ENCODE results near the gene PHLDA3.

The PHLDA3 gene

GRCh38 chr1:201422026-201422425 lies 47.0 kb downstream of the PHLDA3 start (continued):
- no peak for TF ChIP-seq ZNF311 (tag by site-specific recombination; IDR thresholded peaks at IDR 0.05; ENCODE audit: borderline replicate concordance)
- TF ChIP-seq ZBTB48 (tag by site-specific recombination; IDR thresholded peaks at IDR 0.05), result no peak
- no peak for TF ChIP-seq ZNF664 (tag by site-specific recombination; IDR thresholded peaks at IDR 0.05)

DNA sequence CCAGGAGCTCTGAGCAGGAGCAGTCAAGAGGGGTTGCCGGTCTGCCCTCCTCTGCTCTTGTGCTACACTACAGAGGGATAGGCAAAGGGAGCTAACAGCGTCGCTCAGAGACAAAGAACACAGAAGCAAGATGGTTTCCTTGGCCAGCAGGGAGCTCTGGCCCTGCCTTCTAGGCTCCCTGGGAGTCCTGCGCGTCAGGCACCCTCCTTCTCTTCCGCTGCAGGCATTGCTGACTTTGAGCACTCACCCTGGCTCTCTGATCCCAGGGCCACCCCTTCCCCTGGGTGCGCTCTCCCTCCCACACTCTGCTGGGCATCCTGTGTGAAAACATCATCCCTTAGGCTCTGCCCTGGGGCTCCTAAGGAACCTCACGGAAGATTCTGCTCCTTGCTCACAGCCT lies 47.9 kb downstream of the PHLDA3 start:
- TF ChIP-seq ZSCAN30 (tag by site-specific recombination; IDR thresholded peaks at IDR 0.05), result no peak
- TF ChIP-seq ZXDB (tag by site-specific recombination; IDR thresholded peaks at IDR 0.05), result no peak
- no peak for TF ChIP-seq ZNF518A (tag by site-specific recombination; conservative IDR thresholded peaks at IDR 0.05; ENCODE audit: low read depth)
- TF ChIP-seq OSR2 (tag by site-specific recombination; IDR thresholded peaks at IDR 0.05), result no peak
- TF ChIP-seq, protein P1, sequence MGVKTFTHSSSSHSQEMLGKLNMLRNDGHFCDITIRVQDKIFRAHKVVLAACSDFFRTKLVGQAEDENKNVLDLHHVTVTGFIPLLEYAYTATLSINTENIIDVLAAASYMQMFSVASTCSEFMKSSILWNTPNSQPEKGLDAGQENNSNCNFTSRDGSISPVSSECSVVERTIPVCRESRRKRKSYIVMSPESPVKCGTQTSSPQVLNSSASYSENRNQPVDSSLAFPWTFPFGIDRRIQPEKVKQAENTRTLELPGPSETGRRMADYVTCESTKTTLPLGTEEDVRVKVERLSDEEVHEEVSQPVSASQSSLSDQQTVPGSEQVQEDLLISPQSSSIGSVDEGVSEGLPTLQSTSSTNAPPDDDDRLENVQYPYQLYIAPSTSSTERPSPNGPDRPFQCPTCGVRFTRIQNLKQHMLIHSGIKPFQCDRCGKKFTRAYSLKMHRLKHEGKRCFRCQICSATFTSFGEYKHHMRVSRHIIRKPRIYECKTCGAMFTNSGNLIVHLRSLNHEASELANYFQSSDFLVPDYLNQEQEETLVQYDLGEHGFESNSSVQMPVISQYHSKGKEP (tag by site-specific recombination; IDR thresholded peaks at IDR 0.05), result no peak
- TF ChIP-seq, protein P2, sequence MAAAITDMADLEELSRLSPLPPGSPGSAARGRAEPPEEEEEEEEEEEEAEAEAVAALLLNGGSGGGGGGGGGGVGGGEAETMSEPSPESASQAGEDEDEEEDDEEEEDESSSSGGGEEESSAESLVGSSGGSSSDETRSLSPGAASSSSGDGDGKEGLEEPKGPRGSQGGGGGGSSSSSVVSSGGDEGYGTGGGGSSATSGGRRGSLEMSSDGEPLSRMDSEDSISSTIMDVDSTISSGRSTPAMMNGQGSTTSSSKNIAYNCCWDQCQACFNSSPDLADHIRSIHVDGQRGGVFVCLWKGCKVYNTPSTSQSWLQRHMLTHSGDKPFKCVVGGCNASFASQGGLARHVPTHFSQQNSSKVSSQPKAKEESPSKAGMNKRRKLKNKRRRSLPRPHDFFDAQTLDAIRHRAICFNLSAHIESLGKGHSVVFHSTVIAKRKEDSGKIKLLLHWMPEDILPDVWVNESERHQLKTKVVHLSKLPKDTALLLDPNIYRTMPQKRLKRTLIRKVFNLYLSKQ (tag by site-specific recombination; IDR thresholded peaks at IDR 0.05; ENCODE audit: borderline replicate concordance), result no peak
- ChIA-PET POLR2A (no interaction called here), CTCF (interaction anchor here (1.7 to 1.8 kb wide), 2 partner anchors 15 kb away, joined by 3 to 11 read pairs; no protein-coding TSS in a partner anchor)
- Histone ChIP-seq H3K27ac (ENCODE audit: extremely low read depth, low read depth, low read length) (no peak overlapping the region), H3K4me3 (ENCODE audit: low read depth, low read length) (no peak overlapping the region), H3K36me3 (ENCODE audit: control insufficient read depth in 2 of 2, insufficient read depth in 1 of 2, low read length in 2 of 2) (no peaks in the 10 kb centered on the region), H3K4me1 (ENCODE audit: control insufficient read depth, insufficient read depth, low read length) (no peaks in the 10 kb centered on the region), H3K9me3 (ENCODE audit: control insufficient read depth, insufficient read depth, low read depth, low read length) (no peaks in the 10 kb centered on the region)

DNA sequence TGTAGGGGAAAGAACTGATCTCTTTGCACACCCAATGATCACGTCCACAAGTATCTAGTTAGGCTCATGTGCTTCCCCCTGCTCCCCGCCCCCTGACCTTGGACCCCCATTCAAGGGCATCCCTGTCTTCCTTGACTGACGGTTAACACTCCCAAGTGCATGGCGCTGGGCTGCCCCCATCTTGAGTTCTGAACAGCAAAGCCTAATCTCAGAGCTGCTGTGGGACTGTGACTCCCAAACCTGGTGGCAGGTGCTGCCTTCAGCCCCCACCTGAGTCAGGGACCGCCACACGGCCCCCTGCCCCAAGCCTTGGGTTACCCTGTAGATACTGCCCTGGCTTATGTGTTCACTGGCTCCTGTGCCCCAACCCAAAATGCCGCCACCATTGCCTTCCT lies 48.4 kb downstream of the PHLDA3 start:
- Histone ChIP-seq H3K27ac (ENCODE audit: extremely low read depth, low read depth, low read length) (no peak overlapping the region), H3K36me3 (ENCODE audit: control insufficient read depth in 2 of 2, insufficient read depth in 1 of 2, low read length in 2 of 2) (no peaks in the 10 kb centered on the region), H3K9me3 (ENCODE audit: control insufficient read depth, insufficient read depth, low read depth, low read length) (no peaks in the 10 kb centered on the region), H3K4me3 (ENCODE audit: low read depth, low read length) (no peak overlapping the region), H3K4me1 (ENCODE audit: control insufficient read depth, insufficient read depth, low read length) (no peaks in the 10 kb centered on the region)
- POLR2A ChIA-PET, result no interaction called here
- CTCF ChIA-PET, result interaction anchor here (1.5 to 1.8 kb wide), 3 partner anchors 15 kb away, joined by 3 to 11 read pairs (median 7); no protein-coding TSS in a partner anchor
- TF ChIP-seq SALL2 (tag by site-specific recombination; IDR thresholded peaks at IDR 0.05; ENCODE audit: borderline replicate concordance) (no peak), ZNF311 (tag by site-specific recombination; IDR thresholded peaks at IDR 0.05; ENCODE audit: borderline replicate concordance) (no peak), ZNF777 (tag by site-specific recombination; IDR thresholded peaks at IDR 0.05; ENCODE audit: borderline replicate concordance) (no peak), ZNF169 (tag by site-specific recombination; IDR thresholded peaks at IDR 0.05) (no peak), ZNF610 (tag by site-specific recombination; IDR thresholded peaks at IDR 0.05; ENCODE audit: borderline replicate concordance) (no peak), EGR2 (tag by site-specific recombination; IDR thresholded peaks at IDR 0.05; ENCODE audit: low read depth) (no peak), ZNF76 (tag by site-specific recombination; IDR thresholded peaks at IDR 0.05; ENCODE audit: borderline replicate concordance, low read depth) (no peak), ZNF133 (tag by site-specific recombination; IDR thresholded peaks at IDR 0.05) (no peak), ZNF621 (tag by site-specific recombination; IDR thresholded peaks at IDR 0.05) (no peak), ZNF560 (tag by site-specific recombination; IDR thresholded peaks at IDR 0.05; ENCODE audit: borderline replicate concordance) (no peak), TSHZ1 (tag by site-specific recombination; IDR thresholded peaks at IDR 0.05; ENCODE audit: borderline replicate concordance) (no peak), OSR2 (tag by site-specific recombination; IDR thresholded peaks at IDR 0.05) (no peak), ZBTB20 (tag by site-specific recombination; IDR thresholded peaks at IDR 0.05) (no peak)
